Erythroblast (primary cell): ENCODE data around the gene IL13RA1.

Experiments
- GATA1 ChIP-seq: IDR thresholded peaks from 2 replicates; pipeline ENCODE4 v1.6.1; 2011; ENCODE audit warnings: low read depth, mild to moderate bottlenecking, control low read depth, low read length, moderate library complexity
- POLR2A ChIP-seq: IDR thresholded peaks from 2 replicates; pipeline ENCODE4 v1.6.1; 2011; ENCODE audit warnings: mild to moderate bottlenecking, low read length

DNA sequence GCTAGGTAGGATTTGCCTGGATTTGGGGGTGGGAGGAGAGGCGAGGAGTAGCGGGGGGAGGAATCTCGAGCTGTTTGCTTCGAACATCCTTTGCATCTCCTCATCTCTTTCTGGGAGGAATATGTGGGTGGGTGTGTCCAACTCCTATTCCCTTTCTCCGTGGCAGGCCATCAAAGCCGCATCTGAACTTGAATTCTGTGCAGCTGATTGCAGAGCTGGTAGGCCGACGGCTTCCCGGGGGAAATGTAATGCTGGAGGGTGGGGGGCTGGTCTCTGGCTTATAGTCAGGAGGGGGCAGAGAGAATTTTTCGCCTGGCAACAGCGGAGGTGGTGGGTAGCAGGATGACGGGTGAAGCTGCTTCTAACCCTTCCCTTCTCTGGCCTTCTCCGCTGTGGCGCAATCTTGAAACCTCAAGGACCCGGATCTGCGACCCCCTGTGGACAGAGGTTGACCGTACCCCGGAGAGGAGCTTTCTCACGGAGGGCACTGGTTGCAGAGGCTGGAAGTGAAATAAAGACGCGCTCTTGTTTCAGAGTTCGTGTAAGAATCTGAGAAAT lies 96.8 kb downstream of the IL13RA1 start:
- TF ChIP-seq POLR2A (no peak), GATA1 (no peak)
